GM12891 (cell line): ENCODE measurements around the gene ASIC4.

Source experiments
- PAX5 ChIP-seq: IDR thresholded peaks from 2 replicates; pipeline ENCODE4 v1.6.1; 2011; ENCODE audit warnings: low read length, moderate library complexity, mild to moderate bottlenecking; ENCODE audit not compliant: insufficient read depth, severe bottlenecking
- POLR2A ChIP-seq: IDR thresholded peaks from 2 replicates; pipeline ENCODE4 v1.6.1; 2011; ENCODE audit warnings: low read depth, low read length, control low read depth
- POLR2AphosphoS5 ChIP-seq: IDR thresholded peaks from 2 replicates; pipeline ENCODE4 v1.6.1; 2011; ENCODE audit warnings: low read depth, low read length, control low read depth
- SPI1 ChIP-seq: IDR thresholded peaks from 2 replicates; pipeline ENCODE4 v1.6.1; 2011; ENCODE audit warnings: low read depth, low read length, control low read depth
- TAF1 ChIP-seq: IDR thresholded peaks from 2 replicates; pipeline ENCODE4 v1.6.1; 2011; ENCODE audit warnings: low read depth, low read length, control low read depth

DNA sequence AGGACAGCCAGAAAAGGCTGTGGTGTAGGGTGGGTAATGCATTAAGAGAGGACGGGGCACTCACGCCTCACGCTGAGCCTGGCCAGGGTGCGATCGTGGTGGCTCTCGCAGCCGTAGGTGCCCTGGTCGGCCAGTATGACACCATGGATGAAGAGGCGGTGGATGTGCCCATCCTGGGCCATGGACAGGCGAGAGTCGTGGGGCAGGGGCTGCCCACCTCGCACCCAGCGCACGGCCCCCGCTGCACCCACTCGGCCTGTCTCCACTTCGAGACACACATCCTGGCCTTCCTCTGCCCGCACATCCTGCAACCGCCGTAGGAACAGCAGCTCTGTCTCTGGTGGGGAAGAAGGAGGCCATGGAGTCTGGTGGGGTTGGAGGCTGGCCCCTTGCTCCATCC, 41.7 kb downstream of the ASIC4 start:
- TF ChIP-seq SPI1 (no peak), POLR2A (no peak), POLR2AphosphoS5 (no peak), PAX5 (no peak), TAF1 (no peak)
